ENCODE results near the gene SF3B2.
A peak's percentile ranks its signal among the peaks of the same experiment; 100 is the strongest.

- TF ChIP-seq RARB (CRISPR knock-in tag; IDR thresholded peaks at IDR 0.05), result no peak
- TF ChIP-seq ZNF8 (CRISPR knock-in tag; IDR thresholded peaks at IDR 0.05), result no peak
- TF ChIP-seq, protein P1, sequence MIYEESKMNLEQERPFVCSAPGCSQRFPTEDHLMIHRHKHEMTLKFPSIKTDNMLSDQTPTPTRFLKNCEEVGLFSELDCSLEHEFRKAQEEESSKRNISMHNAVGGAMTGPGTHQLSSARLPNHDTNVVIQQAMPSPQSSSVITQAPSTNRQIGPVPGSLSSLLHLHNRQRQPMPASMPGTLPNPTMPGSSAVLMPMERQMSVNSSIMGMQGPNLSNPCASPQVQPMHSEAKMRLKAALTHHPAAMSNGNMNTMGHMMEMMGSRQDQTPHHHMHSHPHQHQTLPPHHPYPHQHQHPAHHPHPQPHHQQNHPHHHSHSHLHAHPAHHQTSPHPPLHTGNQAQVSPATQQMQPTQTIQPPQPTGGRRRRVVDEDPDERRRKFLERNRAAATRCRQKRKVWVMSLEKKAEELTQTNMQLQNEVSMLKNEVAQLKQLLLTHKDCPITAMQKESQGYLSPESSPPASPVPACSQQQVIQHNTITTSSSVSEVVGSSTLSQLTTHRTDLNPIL (CRISPR knock-in tag; IDR thresholded peaks at IDR 0.05; ENCODE audit: low read depth), result no peak
- TF ChIP-seq ARNTL (CRISPR knock-in tag; IDR thresholded peaks at IDR 0.05; ENCODE audit: borderline replicate concordance, low read depth), result no peak
- TF ChIP-seq, protein P2, sequence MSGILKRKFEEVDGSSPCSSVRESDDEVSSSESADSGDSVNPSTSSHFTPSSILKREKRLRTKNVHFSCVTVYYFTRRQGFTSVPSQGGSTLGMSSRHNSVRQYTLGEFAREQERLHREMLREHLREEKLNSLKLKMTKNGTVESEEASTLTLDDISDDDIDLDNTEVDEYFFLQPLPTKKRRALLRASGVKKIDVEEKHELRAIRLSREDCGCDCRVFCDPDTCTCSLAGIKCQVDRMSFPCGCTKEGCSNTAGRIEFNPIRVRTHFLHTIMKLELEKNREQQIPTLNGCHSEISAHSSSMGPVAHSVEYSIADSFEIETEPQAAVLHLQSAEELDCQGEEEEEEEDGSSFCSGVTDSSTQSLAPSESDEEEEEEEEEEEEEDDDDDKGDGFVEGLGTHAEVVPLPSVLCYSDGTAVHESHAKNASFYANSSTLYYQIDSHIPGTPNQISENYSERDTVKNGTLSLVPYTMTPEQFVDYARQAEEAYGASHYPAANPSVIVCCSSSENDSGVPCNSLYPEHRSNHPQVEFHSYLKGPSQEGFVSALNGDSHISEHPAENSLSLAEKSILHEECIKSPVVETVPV (CRISPR knock-in tag; IDR thresholded peaks at IDR 0.05), result no peak
- TF ChIP-seq TOX (CRISPR knock-in tag; IDR thresholded peaks at IDR 0.05; ENCODE audit: borderline replicate concordance), result no peak
- TF ChIP-seq, protein P3, sequence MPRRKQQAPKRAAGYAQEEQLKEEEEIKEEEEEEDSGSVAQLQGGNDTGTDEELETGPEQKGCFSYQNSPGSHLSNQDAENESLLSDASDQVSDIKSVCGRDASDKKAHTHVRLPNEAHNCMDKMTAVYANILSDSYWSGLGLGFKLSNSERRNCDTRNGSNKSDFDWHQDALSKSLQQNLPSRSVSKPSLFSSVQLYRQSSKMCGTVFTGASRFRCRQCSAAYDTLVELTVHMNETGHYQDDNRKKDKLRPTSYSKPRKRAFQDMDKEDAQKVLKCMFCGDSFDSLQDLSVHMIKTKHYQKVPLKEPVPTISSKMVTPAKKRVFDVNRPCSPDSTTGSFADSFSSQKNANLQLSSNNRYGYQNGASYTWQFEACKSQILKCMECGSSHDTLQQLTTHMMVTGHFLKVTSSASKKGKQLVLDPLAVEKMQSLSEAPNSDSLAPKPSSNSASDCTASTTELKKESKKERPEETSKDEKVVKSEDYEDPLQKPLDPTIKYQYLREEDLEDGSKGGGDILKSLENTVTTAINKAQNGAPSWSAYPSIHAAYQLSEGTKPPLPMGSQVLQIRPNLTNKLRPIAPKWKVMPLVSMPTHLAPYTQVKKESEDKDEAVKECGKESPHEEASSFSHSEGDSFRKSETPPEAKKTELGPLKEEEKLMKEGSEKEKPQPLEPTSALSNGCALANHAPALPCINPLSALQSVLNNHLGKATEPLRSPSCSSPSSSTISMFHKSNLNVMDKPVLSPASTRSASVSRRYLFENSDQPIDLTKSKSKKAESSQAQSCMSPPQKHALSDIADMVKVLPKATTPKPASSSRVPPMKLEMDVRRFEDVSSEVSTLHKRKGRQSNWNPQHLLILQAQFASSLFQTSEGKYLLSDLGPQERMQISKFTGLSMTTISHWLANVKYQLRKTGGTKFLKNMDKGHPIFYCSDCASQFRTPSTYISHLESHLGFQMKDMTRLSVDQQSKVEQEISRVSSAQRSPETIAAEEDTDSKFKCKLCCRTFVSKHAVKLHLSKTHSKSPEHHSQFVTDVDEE (CRISPR knock-in tag; IDR thresholded peaks at IDR 0.05), result no peak
- TF ChIP-seq ZFP30 (CRISPR knock-in tag; IDR thresholded peaks at IDR 0.05), result no peak
- TF ChIP-seq BACH2 (CRISPR knock-in tag; IDR thresholded peaks at IDR 0.05; ENCODE audit: borderline replicate concordance), result no peak
- no peak for TF ChIP-seq PPARA (CRISPR knock-in tag; IDR thresholded peaks at IDR 0.05; ENCODE audit: borderline replicate concordance)
- TF ChIP-seq ZC3H10 (CRISPR knock-in tag; IDR thresholded peaks at IDR 0.05), result no peak
- 0 out of 2 replicates have a peak, but pooled peaks have one; percentile 8 for TF ChIP-seq ISL1 (CRISPR knock-in tag; IDR thresholded peaks at IDR 0.05)
- no peak for TF ChIP-seq PATZ1 (CRISPR knock-in tag; IDR thresholded peaks at IDR 0.05; ENCODE audit: borderline replicate concordance)
These were observed 17.0 kb downstream of the SF3B2 start for GRCh38 chr11:66068923-66069714.
